IPS DF 4.7 (cell line): Measurements from ENCODE around the gene SUCLG2.

Experiments
- DNase-seq: peaks from one replicate; pipeline ENCODE4 v3.0.0-alpha.2; 2013; ENCODE audit warnings: low spot score; ENCODE audit errors: extremely low read depth

Gene SUCLG2

DNA sequence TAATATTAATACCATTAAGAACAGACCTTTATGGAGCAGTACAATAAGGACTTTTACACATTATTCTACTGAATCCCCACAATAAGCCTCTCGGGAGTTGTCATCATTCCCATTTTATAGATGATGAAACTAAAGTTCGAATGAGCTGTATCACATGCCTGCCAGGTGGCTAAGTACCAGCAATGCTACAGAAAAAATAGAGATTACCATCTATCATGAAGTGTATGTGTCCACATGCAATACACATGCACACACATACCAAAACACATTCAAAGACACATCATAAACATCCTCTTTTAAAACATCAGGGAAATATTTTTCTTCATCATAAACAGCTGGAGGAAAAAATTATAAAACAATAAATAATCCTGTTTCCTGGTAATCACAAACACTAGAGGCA is 136.6 kb downstream of the SUCLG2 start:
- no peak for DNase-seq

GRCh38 chr3:67516496-67516895 is 137.9 kb downstream of the SUCLG2 start:
- DNase-seq = no peak

DNA sequence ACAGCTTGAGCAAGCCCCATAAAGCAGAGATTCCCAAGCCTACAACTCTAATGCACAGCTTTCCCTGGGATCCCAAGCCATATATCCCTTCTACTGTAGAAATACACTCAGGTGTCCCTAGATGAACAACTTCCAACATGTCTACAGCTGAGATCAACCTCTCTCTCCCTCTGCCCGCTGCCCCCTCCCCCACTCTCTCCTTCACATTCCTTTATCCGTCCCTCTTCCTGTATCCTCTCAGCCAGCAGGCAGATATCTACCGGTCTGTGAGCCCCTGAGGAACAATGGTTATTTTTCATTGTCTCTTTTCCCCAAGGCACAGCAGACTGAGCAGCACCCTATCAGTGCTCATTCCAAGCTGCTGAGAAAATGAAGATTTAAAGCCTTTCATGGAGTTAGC is 138.6 kb downstream of the SUCLG2 start:
- DNase-seq = peak; percentile 19

GRCh38 chr3:67509471-67510075 is 144.8 kb downstream of the SUCLG2 start:
- no peak for DNase-seq

- DNase-seq = no peak
Observed at GRCh38 chr3:67507584-67507983, 146.8 kb downstream of the SUCLG2 start.

GRCh38 chr3:67500709-67501108 is 153.7 kb downstream of the SUCLG2 start:
- no peak for DNase-seq

- no peak for DNase-seq
Observed at GRCh38 chr3:67497746-67498145, 156.7 kb downstream of the SUCLG2 start.

GRCh38 chr3:67495751-67496150 is 158.7 kb downstream of the SUCLG2 start:
- DNase-seq = no peak

DNA sequence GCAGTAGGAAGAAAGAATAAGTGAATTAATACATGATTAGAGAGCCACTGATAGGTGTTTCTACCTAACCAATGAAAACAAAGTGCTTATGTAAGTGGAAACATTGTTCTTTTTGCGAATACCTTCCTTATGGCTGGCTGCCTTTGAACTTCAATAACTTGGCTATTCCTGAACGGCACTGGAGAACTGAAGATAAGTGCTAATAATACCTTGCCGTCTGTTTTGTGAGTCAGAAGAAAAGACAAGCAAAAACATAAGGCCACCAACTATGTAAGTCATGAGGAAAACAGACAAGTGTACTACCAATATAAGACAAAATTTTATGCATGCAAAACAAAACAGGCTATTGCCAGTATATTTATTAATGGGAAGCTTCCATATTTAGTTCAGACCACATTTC is 160.6 kb downstream of the SUCLG2 start:
- no peak for DNase-seq

DNA sequence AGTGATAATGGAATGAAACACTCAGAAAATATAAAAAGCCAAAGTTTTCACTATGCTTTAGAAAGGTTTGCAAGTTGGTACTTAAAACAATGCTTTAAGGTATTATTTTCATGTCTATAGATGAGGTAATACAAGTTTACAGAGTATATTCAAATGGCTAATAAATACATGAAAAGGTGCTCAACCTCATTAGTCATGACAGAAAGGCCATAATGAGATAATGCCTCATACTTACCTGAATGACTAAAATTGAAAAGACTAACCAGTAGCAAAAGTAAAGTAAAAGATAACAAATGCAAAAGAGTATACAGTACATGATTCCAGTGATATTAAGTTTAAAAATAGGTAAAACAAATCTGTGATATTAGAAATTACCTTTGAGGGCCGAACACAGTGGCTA is 163.8 kb downstream of the SUCLG2 start:
- no peak for DNase-seq

DNA sequence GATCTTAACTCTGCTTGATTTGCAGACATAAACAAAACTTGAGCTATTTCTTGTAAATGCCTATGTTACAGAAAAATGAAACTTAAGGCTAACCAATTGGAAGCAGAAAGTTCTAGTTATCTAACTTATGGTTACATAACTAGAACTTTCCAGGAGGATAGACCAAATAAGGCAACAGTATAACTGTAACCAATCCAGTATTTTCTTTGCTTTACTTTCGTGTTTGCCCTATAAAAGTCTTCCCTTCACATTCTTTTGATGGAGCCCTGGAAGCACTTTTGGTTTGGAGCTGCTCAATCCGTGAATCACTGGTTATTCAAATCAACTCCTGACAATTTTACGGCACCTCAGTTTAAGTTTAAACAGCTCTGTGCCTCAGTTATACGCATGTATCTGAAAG is 164.6 kb downstream of the SUCLG2 start:
- DNase-seq = no peak

DNA sequence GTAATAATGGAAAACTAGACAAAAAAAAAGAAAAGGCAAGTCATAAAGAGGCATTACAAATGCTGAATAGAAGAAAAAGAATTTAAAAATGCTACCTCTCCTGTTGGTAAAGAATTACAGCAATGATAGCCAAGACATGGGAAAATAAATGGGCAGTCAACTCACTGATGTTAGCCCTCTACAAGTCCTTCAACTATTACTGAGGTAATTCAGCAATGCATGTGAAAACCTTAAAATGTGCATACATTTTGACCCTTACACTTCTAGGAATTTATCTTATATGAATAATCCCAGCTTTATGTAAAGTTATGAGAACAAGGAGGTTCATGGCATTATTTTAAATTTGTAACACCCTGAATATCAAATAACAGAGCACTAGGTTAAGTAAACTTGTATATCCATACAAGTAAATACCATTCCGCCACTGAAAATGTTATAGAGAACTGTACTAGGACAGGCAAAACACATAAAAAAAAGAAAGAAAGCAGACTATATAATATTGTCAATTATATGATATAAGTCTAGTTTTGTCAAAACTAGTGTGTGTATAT is 166.8 kb downstream of the SUCLG2 start:
- DNase-seq = no peak

- no peak for DNase-seq
Observed at GRCh38 chr3:67486883-67487282, 167.5 kb downstream of the SUCLG2 start.

DNA sequence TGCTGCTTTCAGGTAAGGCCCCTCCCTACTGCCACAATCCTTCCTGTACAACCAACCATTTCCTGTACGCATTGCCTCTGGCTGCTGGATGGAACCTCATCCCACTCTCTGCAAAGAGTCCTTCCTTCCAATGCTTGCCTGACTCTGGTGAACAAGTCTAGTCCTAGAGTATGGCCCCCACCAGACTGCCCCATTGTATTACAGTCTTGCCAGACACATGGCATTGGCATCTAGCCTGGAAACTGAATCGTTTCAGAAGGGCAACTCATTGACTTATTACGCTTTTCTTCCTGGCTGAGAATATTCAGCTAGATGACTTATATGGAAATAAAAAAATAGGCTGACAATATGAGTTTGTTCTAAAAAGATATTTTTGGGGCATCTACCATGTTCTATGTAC is 170.3 kb downstream of the SUCLG2 start:
- no peak for DNase-seq

DNA sequence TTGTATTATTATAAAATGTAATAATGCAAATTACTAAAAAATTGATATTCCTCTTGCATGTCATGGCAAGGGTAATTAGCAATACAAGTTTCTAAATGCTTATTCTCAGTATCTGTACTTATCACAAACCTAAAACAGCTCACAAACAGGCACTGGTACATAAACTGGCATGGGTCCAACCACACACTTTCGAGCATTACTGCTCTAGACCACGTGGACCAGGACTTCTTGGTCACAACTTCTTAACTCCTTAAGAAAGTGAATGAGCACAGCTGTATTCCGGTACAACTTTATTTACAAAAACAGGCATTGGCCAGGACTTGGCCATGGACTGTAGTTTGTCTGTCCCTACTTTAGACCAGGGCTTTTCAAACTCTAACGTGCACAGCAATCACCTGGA is 173.3 kb downstream of the SUCLG2 start:
- DNase-seq = no peak

GRCh38 chr3:67478423-67478822 is 176.0 kb downstream of the SUCLG2 start:
- no peak for DNase-seq

GRCh38 chr3:67474311-67474710 is 180.1 kb downstream of the SUCLG2 start:
- no peak for DNase-seq

- no peak for DNase-seq
Observed at GRCh38 chr3:67472674-67473201, 181.7 kb downstream of the SUCLG2 start.

DNA sequence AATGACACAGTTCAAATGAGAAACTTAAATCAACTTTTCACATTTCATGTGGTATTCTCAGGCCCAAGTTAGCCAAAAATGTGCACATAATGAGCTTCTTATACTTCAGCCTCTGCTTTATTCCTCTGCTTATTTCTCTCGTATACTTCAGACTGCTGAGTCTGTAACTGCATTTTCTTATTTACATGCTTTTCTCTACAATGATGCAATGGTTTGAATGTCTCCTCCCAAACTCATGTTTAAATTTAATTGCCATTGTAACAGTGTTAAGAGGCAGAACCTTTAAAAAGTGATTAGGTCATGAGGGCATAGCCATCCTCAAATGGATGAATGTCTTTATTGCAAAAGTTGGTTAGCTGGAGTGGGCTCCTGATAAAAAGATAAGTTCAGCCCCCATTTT is 184.2 kb downstream of the SUCLG2 start:
- DNase-seq = no peak

DNA sequence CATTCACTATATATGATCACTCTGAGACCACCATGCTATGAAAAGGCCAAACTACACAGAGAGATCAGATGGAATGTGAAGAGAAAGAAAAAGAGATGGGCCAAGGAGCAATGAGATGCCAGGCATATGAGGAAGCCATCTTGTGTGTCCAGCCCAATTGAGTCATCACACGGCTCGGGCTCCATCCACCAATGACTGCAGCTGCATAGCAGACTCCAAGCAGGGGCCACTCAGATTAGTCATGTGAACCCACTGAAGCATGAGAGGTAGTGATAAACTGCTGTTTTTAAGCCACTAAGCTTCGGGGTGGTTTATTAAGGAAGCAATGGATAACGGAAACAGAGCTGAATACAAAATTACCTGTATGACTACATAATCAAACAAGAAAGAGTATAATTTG is 185.9 kb downstream of the SUCLG2 start:
- DNase-seq = no peak

GRCh38 chr3:67463656-67464055 is 190.8 kb downstream of the SUCLG2 start:
- no peak for DNase-seq

- no peak for DNase-seq
Observed at GRCh38 chr3:67462187-67462586, 192.2 kb downstream of the SUCLG2 start.

DNA sequence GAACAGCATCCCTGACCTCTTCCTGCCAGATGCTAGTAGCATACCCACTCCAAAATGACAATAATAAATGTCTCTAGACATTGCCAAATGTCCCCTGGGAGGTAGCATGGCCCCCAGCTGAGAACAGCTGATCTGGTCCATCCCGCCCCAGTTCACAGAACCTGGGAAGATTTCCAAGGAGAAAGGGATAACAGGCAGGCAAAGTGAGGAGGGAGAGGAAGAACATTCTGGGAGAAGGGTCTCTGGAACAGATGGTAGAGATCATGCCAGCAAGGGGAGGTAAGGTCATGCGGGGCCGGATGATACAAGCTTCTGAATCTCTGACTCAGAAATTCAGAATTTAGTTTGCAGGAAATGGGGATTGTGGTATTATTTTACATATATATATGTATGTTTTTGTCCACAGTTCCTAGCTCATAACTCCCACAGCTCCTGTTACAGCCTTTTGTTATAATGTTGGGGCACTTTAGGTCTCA is 192.7 kb downstream of the SUCLG2 start:
- DNase-seq = no peak
